Astrocyte (in vitro differentiated cells and primary cell): Measurements from ENCODE around the gene NFILZ. TPM values are rescaled to one million over a fixed set of nuclear protein-coding genes. Genes with fewer than 3 reads are reported as not detected.

Experiments
- DNase-seq: peaks from one replicate; pipeline ENCODE4 v3.0.0-alpha.2; 2010; ENCODE audit warnings: low read depth
- FAIRE-seq: peaks from 2 replicates; lab custom pipeline; 2011; peaks lifted over from hg19 to GRCh38; lab: Jason Lieb, UNC
- H2AFZ ChIP-seq: 2 replicates; pipeline ENCODE4 v1.6.0; 2012; ENCODE audit warnings: low read depth, low read length, inconsistent platforms
- H3K27ac ChIP-seq: 2 replicates; pipeline ENCODE4 v1.5.1; 2011; ENCODE audit warnings: low read depth, low read length, inconsistent platforms
- H3K27me3 ChIP-seq: 2 replicates; pipeline ENCODE4 v1.6.0; 2011; ENCODE audit warnings: low read length, inconsistent platforms; ENCODE audit not compliant: insufficient read depth
- H3K36me3 ChIP-seq: 2 replicates; pipeline ENCODE4 v1.5.1; 2011; ENCODE audit warnings: low read length, inconsistent platforms; ENCODE audit not compliant: insufficient read depth
- H3K4me1 ChIP-seq: 2 replicates; pipeline ENCODE4 v1.5.1; 2011; ENCODE audit warnings: low read length, inconsistent platforms; ENCODE audit not compliant: insufficient read depth
- H3K4me2 ChIP-seq: 2 replicates; pipeline ENCODE4 v1.6.0; 2012; ENCODE audit warnings: low read length, inconsistent platforms
- H3K4me3 ChIP-seq: 2 replicates; pipeline ENCODE4 v1.5.1; 2011; ENCODE audit warnings: low read depth, mild to moderate bottlenecking, low read length, inconsistent platforms; ENCODE audit not compliant: insufficient read depth
- H3K79me2 ChIP-seq: 2 replicates; pipeline ENCODE4 v1.6.0; 2012; ENCODE audit warnings: mild to moderate bottlenecking, low read length, inconsistent platforms; ENCODE audit not compliant: insufficient read depth
- H3K9ac ChIP-seq: 2 replicates; pipeline ENCODE4 v1.6.0; 2012; ENCODE audit warnings: mild to moderate bottlenecking, low read length, inconsistent platforms
- H3K9me3 ChIP-seq: 2 replicates; pipeline ENCODE4 v1.5.1; 2012; ENCODE audit warnings: low read depth, mild to moderate bottlenecking, low read length, inconsistent platforms; ENCODE audit not compliant: insufficient read depth
- H4K20me1 ChIP-seq: 2 replicates; pipeline ENCODE4 v1.6.0; 2012; ENCODE audit warnings: low read length, inconsistent platforms; ENCODE audit not compliant: insufficient read depth
- H3K27ac Mint-ChIP-seq: one replicate; pipeline ENCODE4 v1.8.0; 2021; ENCODE audit warnings: mild to moderate bottlenecking, mixed read lengths; ENCODE audit not compliant: unreplicated experiment
- H3K27me3 Mint-ChIP-seq: one replicate; pipeline ENCODE4 v1.8.0; 2021; ENCODE audit warnings: low read depth, mixed read lengths; ENCODE audit not compliant: unreplicated experiment
- H3K36me3 Mint-ChIP-seq: one replicate; pipeline ENCODE4 v1.8.0; 2021; ENCODE audit warnings: low read depth, mixed read lengths; ENCODE audit not compliant: unreplicated experiment
- H3K4me1 Mint-ChIP-seq: one replicate; pipeline ENCODE4 v1.8.0; 2021; ENCODE audit warnings: low read depth, mixed read lengths; ENCODE audit not compliant: unreplicated experiment
- H3K4me3 Mint-ChIP-seq: one replicate; pipeline ENCODE4 v1.8.0; 2021; ENCODE audit warnings: mild to moderate bottlenecking, moderate library complexity, mixed read lengths; ENCODE audit not compliant: unreplicated experiment
- H3K9me3 Mint-ChIP-seq: one replicate; pipeline ENCODE4 v1.8.0; 2021; ENCODE audit warnings: mild to moderate bottlenecking, mixed read lengths; ENCODE audit not compliant: unreplicated experiment
- EZH2 ChIP-seq: IDR thresholded peaks from 2 replicates; pipeline ENCODE4 v1.6.1; 2012; ENCODE audit warnings: mild to moderate bottlenecking, low read length, inconsistent platforms; ENCODE audit not compliant: insufficient read depth
- total RNA-seq: library from RNA; stranded (reverse); gene quantifications from 2 replicates; pipeline ENCODE4 v1.2.1, GENCODE V29; 2021
- TF ChIP-seq, protein P1 (sequence below): IDR thresholded peaks from 2 replicates; pipeline ENCODE4 v1.5.1; 2011; ENCODE audit warnings: low read depth, mild to moderate bottlenecking, inconsistent platforms, low read length, moderate library complexity; ENCODE audit not compliant: insufficient read depth

NFILZ gene
- total RNA-seq, 1 donor from 2014 or later = not detected

DNA sequence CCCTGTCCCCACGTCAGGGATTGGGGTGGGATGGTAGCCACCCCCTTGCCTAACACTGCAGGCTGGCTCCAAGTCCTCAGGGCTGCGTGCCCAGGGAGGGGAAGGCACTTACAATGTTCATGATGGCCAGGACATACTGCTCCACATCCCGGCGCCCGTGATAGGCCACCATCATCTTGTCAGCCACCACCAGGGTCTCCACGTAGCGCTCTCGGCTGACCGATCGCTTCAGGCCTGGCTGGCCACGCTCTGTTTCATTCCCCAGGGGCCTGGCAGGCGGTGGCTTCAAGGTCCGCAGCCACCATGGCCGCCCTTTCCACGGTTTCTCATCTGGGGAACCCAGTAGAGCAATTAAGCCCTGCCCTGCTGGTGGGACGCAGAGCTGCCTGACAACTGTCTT, 29.6 kb upstream of the NFILZ start:
- H3K27ac ChIP-seq = no peak overlapping the region
- peaks cover 11% of the 10 kb centered on the region for H3K79me2 ChIP-seq
- peaks cover 8% of the 10 kb centered on the region for H3K9me3 ChIP-seq
- H3K27me3 ChIP-seq = no peaks in the 10 kb centered on the region
- H3K9me3 Mint-ChIP-seq = peaks cover 4% of the 10 kb centered on the region
- TF ChIP-seq EZH2 = no peak
- TF ChIP-seq, protein P1, sequence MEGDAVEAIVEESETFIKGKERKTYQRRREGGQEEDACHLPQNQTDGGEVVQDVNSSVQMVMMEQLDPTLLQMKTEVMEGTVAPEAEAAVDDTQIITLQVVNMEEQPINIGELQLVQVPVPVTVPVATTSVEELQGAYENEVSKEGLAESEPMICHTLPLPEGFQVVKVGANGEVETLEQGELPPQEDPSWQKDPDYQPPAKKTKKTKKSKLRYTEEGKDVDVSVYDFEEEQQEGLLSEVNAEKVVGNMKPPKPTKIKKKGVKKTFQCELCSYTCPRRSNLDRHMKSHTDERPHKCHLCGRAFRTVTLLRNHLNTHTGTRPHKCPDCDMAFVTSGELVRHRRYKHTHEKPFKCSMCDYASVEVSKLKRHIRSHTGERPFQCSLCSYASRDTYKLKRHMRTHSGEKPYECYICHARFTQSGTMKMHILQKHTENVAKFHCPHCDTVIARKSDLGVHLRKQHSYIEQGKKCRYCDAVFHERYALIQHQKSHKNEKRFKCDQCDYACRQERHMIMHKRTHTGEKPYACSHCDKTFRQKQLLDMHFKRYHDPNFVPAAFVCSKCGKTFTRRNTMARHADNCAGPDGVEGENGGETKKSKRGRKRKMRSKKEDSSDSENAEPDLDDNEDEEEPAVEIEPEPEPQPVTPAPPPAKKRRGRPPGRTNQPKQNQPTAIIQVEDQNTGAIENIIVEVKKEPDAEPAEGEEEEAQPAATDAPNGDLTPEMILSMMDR = no peak
- peaks cover 13% of the 10 kb centered on the region for H3K36me3 ChIP-seq
- peaks cover 25% of the 10 kb centered on the region for H4K20me1 ChIP-seq
- FAIRE-seq (no peak), DNase-seq (no peak)
- H3K27me3 Mint-ChIP-seq = no peaks in the 10 kb centered on the region
- H3K4me1 ChIP-seq = no peaks in the 10 kb centered on the region
- H3K4me3 ChIP-seq = no peak overlapping the region
- no peaks in the 10 kb centered on the region for H3K4me1 Mint-ChIP-seq
- H3K9ac ChIP-seq = no peak overlapping the region
- peaks cover 37% of the 10 kb centered on the region for H3K36me3 Mint-ChIP-seq
- H3K27ac Mint-ChIP-seq = no peak overlapping the region
- H3K4me2 ChIP-seq = no peak overlapping the region
- H2AFZ ChIP-seq = no peak overlapping the region
- no peak overlapping the region for H3K4me3 Mint-ChIP-seq

DNA sequence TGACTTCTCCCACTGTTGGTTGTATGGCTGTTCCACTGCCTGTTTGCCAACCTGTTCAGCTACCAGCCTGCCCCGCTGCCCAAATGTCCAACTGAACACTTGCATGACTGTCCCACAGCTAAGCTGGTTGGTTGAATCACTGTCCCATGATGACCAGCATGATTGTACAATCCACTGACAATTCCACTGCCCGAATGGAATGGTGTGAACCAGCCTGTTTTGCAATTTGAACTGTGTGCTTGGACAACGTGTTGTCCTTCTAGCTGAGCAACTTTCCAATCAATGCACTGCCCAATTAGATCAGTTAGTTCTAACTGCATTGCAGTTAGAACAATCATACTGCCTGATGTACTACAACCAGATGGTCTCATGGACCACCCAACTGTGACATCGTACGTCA, 28.6 kb upstream of the NFILZ start:
- Histone ChIP-seq H3K27me3 (no peaks in the 10 kb centered on the region), H3K4me3 (no peak overlapping the region), H3K79me2 (peaks cover 20% of the 10 kb centered on the region), H4K20me1 (peaks cover 35% of the 10 kb centered on the region), H3K4me1 (peaks cover 1% of the 10 kb centered on the region), H3K4me2 (no peak overlapping the region), H3K36me3 (peaks cover 13% of the 10 kb centered on the region), H3K9ac (no peak overlapping the region), H3K9me3 (peaks cover 8% of the 10 kb centered on the region), H3K27ac (no peak overlapping the region), H2AFZ (no peak overlapping the region)
- H3K4me1 Mint-ChIP-seq = no peaks in the 10 kb centered on the region
- H3K9me3 Mint-ChIP-seq = peaks cover 6% of the 10 kb centered on the region
- no peak overlapping the region for H3K27ac Mint-ChIP-seq
- H3K36me3 Mint-ChIP-seq = peaks cover 44% of the 10 kb centered on the region
- TF ChIP-seq, protein P1 = no peak
- DNase-seq (no peak), FAIRE-seq (no peak)
- H3K27me3 Mint-ChIP-seq = no peaks in the 10 kb centered on the region
- H3K4me3 Mint-ChIP-seq = no peak overlapping the region

DNA sequence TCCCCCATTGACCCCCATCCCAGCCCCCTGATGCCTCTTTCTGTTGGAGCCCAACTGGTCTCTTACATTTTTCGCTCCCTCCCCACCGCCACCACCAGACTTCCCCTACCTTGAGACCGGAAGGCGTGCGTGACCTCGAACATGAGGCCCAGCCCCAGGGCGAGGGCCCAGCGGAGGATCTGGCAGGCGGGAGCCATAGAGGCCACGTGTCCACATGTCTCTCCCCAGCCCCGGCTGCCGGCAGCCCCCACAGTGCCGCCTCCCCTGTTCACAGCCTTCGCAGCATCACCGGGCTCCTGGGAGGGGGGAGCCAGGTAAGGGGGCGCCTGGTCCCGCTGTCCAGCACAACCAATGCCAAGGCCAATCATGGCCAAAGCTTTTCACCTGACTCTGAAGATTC, 24.9 kb upstream of the NFILZ start:
- Histone ChIP-seq H3K9me3 (peaks cover 8% of the 10 kb centered on the region), H3K4me2 (no peak overlapping the region), H3K36me3 (peaks cover 13% of the 10 kb centered on the region), H2AFZ (no peak overlapping the region), H3K79me2 (peaks cover 49% of the 10 kb centered on the region), H3K9ac (no peak overlapping the region), H3K27me3 (no peaks in the 10 kb centered on the region), H3K4me3 (no peak overlapping the region), H3K27ac (no peak overlapping the region), H3K4me1 (peaks cover 29% of the 10 kb centered on the region), H4K20me1 (peaks cover 51% of the 10 kb centered on the region)
- DNase-seq (no peak), FAIRE-seq (no peak)
- TF ChIP-seq, protein P1 = no peak
- H3K4me3 Mint-ChIP-seq = no peak overlapping the region
- no peak overlapping the region for H3K27ac Mint-ChIP-seq
- H3K27me3 Mint-ChIP-seq = no peaks in the 10 kb centered on the region
- H3K36me3 Mint-ChIP-seq = peaks cover 43% of the 10 kb centered on the region
- peaks cover 11% of the 10 kb centered on the region for H3K4me1 Mint-ChIP-seq
- peaks cover 5% of the 10 kb centered on the region for H3K9me3 Mint-ChIP-seq
